ENCODE data around the gene PRDM5. TPM values are rescaled to one million over a fixed set of nuclear protein-coding genes. Genes with fewer than 3 reads are reported as not detected.

PRDM5 gene
- total and polyA plus RNA-seq, 10 of the 15 experiments (the other 5 are each of a cell fraction or from before 2014, with no cell fraction given), result 0.07 TPM; not detected in 9

GRCh38 chr4:120821029-120821428 is 101.5 kb downstream of the PRDM5 start:
- 32% methylated on average over 3 of the region's 3 CpGs for WGBS (ENCODE audit: insufficient coverage, insufficient replicate concordance, low lambda C conversion rate, missing lambda C conversion rate)
- Histone ChIP-seq H3K79me2 (ENCODE audit: control insufficient read depth, insufficient read depth, low read length) (no peaks in the 10 kb centered on the region), H2AFZ (ENCODE audit: control insufficient read depth, low read depth, low read length) (no peak overlapping the region), H3K27me3 (replicated peaks in 1 of 2; ENCODE audit: control insufficient read depth in 2 of 2, insufficient read depth in 2 of 2, low read length in 1 of 2) (no peaks in the 10 kb centered on the region), H3K4me1 (ENCODE audit: control insufficient read depth, insufficient read depth, low read length) (no peaks in the 10 kb centered on the region), H3K9me3 (replicated peaks; ENCODE audit: control insufficient read depth, insufficient read depth, low read length) (no peaks in the 10 kb centered on the region), H3K27ac (ENCODE audit: control insufficient read depth, insufficient read depth) (no peak overlapping the region), H3K4me2 (ENCODE audit: control insufficient read depth, insufficient read depth) (no peak overlapping the region), H3K4me3 (no peak overlapping the region), H3K9ac (ENCODE audit: control insufficient read depth, insufficient read depth, low read length) (no peak overlapping the region), H4K20me1 (ENCODE audit: control insufficient read depth, insufficient read depth) (no peaks in the 10 kb centered on the region), H3K36me3 (ENCODE audit: control insufficient read depth in 2 of 2, insufficient read depth in 2 of 2, low read length in 1 of 2) (no peaks in the 10 kb centered on the region)
- BruUV-seq (replicated peaks), result no TSS peak
- ChIA-PET CTCF (no interaction called here), RAD21 (ENCODE audit: unreplicated experiment) (no interaction called here), SMC1A (ENCODE audit: uncharacterized antibody, unreplicated experiment) (interaction anchor here (1.0 to 1.2 kb wide), 2 partner anchors 10 to 17 kb away, joined by 3 read pairs; no protein-coding TSS in a partner anchor), POLR2A (no interaction called here)
- FAIRE-seq, result no peak
- no peak for DNase-seq (ENCODE audit: low read depth, low spot score)
- TF ChIP-seq SMC3 (IDR thresholded peaks at IDR 0.05; ENCODE audit: borderline replicate concordance, low read length) (no peak), E4F1 (IDR thresholded peaks at IDR 0.05; ENCODE audit: borderline replicate concordance, partially characterized antibody) (no peak), HCFC1 (IDR thresholded peaks at IDR 0.05; ENCODE audit: low read length) (no peak), IRF5 (IDR thresholded peaks at IDR 0.05; ENCODE audit: borderline replicate concordance) (no peak), IKZF1 (conservative IDR thresholded peaks at IDR 0.05) (no peak), STAT3 (IDR thresholded peaks at IDR 0.05; ENCODE audit: low read depth, low read length) (no peak), PAX5 (IDR thresholded peaks at IDR 0.05; ENCODE audit: borderline replicate concordance, low read depth, low read length) (no peak), ZNF592 (IDR thresholded peaks at IDR 0.05) (no peak), ZZZ3 (IDR thresholded peaks at IDR 0.05; ENCODE audit: control insufficient read depth, insufficient read length, low read depth) (no peak), MXI1 (IDR thresholded peaks at IDR 0.05; ENCODE audit: low read depth, low read length) (no peak), NFIC (IDR thresholded peaks at IDR 0.05; ENCODE audit: low read depth, low read length) (no peak), NRF1 (conservative IDR thresholded peaks at IDR 0.05; ENCODE audit: low read depth, low read length) (no peak), ZNF622 (IDR thresholded peaks at IDR 0.05) (no peak), TBL1XR1 (IDR thresholded peaks at IDR 0.05; ENCODE audit: low read depth, low read length) (no peak)
- in situ Hi-C loops (cut with MboI) (no loop called here), intact Hi-C loops (cut with micrococcal nuclease; ENCODE audit: unreplicated experiment) (no loop called here)
- ATAC-seq, result peak; percentile 68
